GM20000 (cell line): ENCODE data around the gene DYSF.
"Not testable (repeated sequence)": the region's sequence is repeated elsewhere in the genome, so short reads cannot be mapped to it uniquely, and the experiment has no call there.

ENCODE experiments used
- DNase-seq: peaks from one replicate; pipeline ENCODE4 v3.0.0; 2012; ENCODE audit warnings: low spot score
- CTCF ChIP-seq: IDR thresholded peaks from 2 replicates; pipeline ENCODE4 v1.5.1; 2012; ENCODE audit warnings: mild to moderate bottlenecking, control low read depth; ENCODE audit errors: extremely low read depth, missing control alignments

The DYSF gene

GRCh38 chr2:71637736-71638135, 184.4 kb downstream of the DYSF start:
- no peak for DNase-seq
- no peak for TF ChIP-seq CTCF

- DNase-seq = no peak
- no peak for TF ChIP-seq CTCF
Measured at GRCh38 chr2:71639735-71640134, 186.4 kb downstream of the DYSF start.

GRCh38 chr2:71640489-71640888, 187.1 kb downstream of the DYSF start:
- DNase-seq = no peak
- TF ChIP-seq CTCF = no peak

GRCh38 chr2:71643674-71644357, 190.5 kb downstream of the DYSF start:
- no peak for TF ChIP-seq CTCF
- no peak for DNase-seq

GRCh38 chr2:71646028-71646427, 192.7 kb downstream of the DYSF start:
- TF ChIP-seq CTCF = no peak
- no peak for DNase-seq

GRCh38 chr2:71647356-71647755, 194.0 kb downstream of the DYSF start:
- no peak for DNase-seq
- no peak for TF ChIP-seq CTCF

GRCh38 chr2:71655498-71655897, 202.1 kb downstream of the DYSF start:
- TF ChIP-seq CTCF = no peak
- DNase-seq = no peak

- not testable (repeated sequence) for DNase-seq
Measured at GRCh38 chr2:71658256-71658655, 204.9 kb downstream of the DYSF start.
